Heart right ventricle (tissue), 16 donors: ENCODE measurements around the gene NR2F2. TPM values are rescaled to one million over a fixed set of nuclear protein-coding genes. Genes with fewer than 3 reads are reported as not detected.
A peak's percentile ranks its signal among the peaks of the same experiment; 100 is the strongest.

Experiments
- ATAC-seq, 8 donors: fragments of 200-7000 bp; cut with Tn5 transposase; one replicate each; pipeline ENCODE4 v1.9.1; 2020; ENCODE audit warnings: mild to moderate bottlenecking in 8 of 8, moderate library complexity in 8 of 8, moderate number of reproducible peaks in 1 of 8
- DNase-seq, 2 donors: peaks; one replicate each; pipeline ENCODE4 v3.0.0-alpha.2; 2020
- H3K27ac ChIP-seq, 10 donors: fragments of 200-600 bp; sonication (generic) in 2 of 10; one replicate each; pipeline versions ENCODE4 v1.5.0 to v1.8.0; 2020 to 2022; ENCODE audit warnings: mild to moderate bottlenecking in 3 of 10
- H3K27me3 ChIP-seq, 7 donors: fragments of 200-600 bp; one replicate each; pipeline ENCODE4 v1.8.0; 2021 to 2022; ENCODE audit warnings: mild to moderate bottlenecking in 2 of 7
- H3K36me3 ChIP-seq, 9 donors: fragments of 200-600 bp; sonication (generic) in 1 of 9; one replicate each; pipeline versions ENCODE4 v1.5.0 to v1.8.0; 2020 to 2022; ENCODE audit warnings: mild to moderate bottlenecking in 2 of 9
- H3K4me1 ChIP-seq, 9 donors: fragments of 200-600 bp; sonication (generic) in 1 of 9; one replicate each; pipeline versions ENCODE4 v1.5.0 to v1.8.0; 2020 to 2022; ENCODE audit warnings: mild to moderate bottlenecking in 4 of 9
- H3K4me3 ChIP-seq, 10 donors: fragments of 200-600 bp; sonication (generic) in 2 of 10; one replicate each; pipeline versions ENCODE4 v1.5.0 to v1.8.0; 2020 to 2022; ENCODE audit warnings: mild to moderate bottlenecking in 7 of 10, moderate library complexity in 2 of 10
- H3K9me3 ChIP-seq, 11 donors: fragments of 200-600 bp in 10 of 11; sonication (generic) in 2 of 11; one replicate each; pipeline versions ENCODE4 v1.5.0 to v1.8.0; 2013 to 2022; ENCODE audit warnings: mild to moderate bottlenecking in 2 of 11, control low read depth in 1 of 11, moderate library complexity in 1 of 11
- CTCF ChIP-seq, 9 donors: fragments of 200-600 bp; sonication (generic) in 2 of 9; IDR thresholded peaks; one replicate each; pipeline versions ENCODE4 v1.5.0 to v1.8.0; 2021 to 2022; ENCODE audit warnings: antibody characterized with exemption in 9 of 9, mild to moderate bottlenecking in 5 of 9, moderate library complexity in 1 of 9
- WGBS, 2 donors: extraction: QIAGEN DNeasy Blood & Tissue Kit; methylation state at CpG; one replicate each; pipeline ENCODE4 v1.1.7; 2013; ENCODE audit warnings: inconsistent platforms in 1 of 2; 5-methylcytosine and 5-hydroxymethylcytosine counted together
- intact Hi-C, 10 donors: fragments of 100-400 bp; cut with DNase I; formaldehyde crosslinking; loops; one replicate each; pipeline versions ENCODE4 v1.11.1 to v1.14.2; 2022
- polyA plus RNA-seq, 2 donors: library from polyadenylated mRNA; stranded (reverse); fragments of 200-250 nt; gene quantifications; one replicate each; pipeline ENCODE4 v1.2.3, GENCODE V29; 2013
- total RNA-seq, 10 donors: library from RNA; stranded (reverse); fragmentation: NEBNext Ultra II Directional in 3 of 10; extraction: Animal tissue kit (Norgen Biotek cat#: 25700) in 3 of 10; gene quantifications; one replicate each; pipeline versions ENCODE4 v1.2.1 to v1.2.4, GENCODE V29; 2021 to 2023
- donor health status: Arrhythmogenic right ventricular cardiomyopathy.
- donor health status: ischemic (EF 13 %, LVEDD 7.1; RV severe dilation, severe dysfunction).
- donor health status: healthy with polysubstance abuse.
- donor health status: DM: no; HTN: yes; CAD: no.
- donor health status: DM: no; HTN: no; CAD: no.
- donor health status: ischemic (EF 25% LVEDD 6.9; RV normal size, moderate dysfunction).
- donor health status: ischemic (EF 25% LVEDD 5.7; RV mildly dilated, moderate dysfunction).
- donor health status: healthy.
- donor health status: DM: yes; HTN: yes; CAD: no.
- donor health status: Ischemic cardiomyopathy.
- donor health status: ischemic (EF 35%, LVEDD 5.7; RV mildly dilated, moderate dysfunction).
- donor health status: nonischemic (EF 11% LVEDD 7.7; RV severe dilation, severe dysfunction).
- donor health status: DM: yes; HTN: yes; CAD: no.
- donor health status: PGD.
- donor health status: ischemic (EF 29% LVEDD 5.4; RV normal size, mild dysfunction).
- donor health status: nonischemic (EF 23%, LVEDD 6.1; RV moderate dilation, normal function).

Gene NR2F2
- total and polyA plus RNA-seq, 12 donors: 8.2 to 31.7 (median 16.1) TPM

GRCh38 chr15:96355568-96356187, 25.2 kb downstream of the NR2F2 start:
- ATAC-seq: no peak
- DNase-seq: no peak
- H3K27me3 ChIP-seq: peaks cover 0 to 98% (median 81%) of the 10 kb centered on the region in 7 donors
- H3K4me3 ChIP-seq: peak overlapping the region in 1 of 10 donors; percentile 73
- H3K4me1 ChIP-seq: peaks cover 0 to 72% (median 41%) of the 10 kb centered on the region in 9 donors
- H3K36me3 ChIP-seq: no peaks in the 10 kb centered on the region
- TF ChIP-seq CTCF (IDR thresholded peaks at IDR 0.05): no peak
- 40 to 47% methylated on average over 7 of the region's 7 CpGs for WGBS, 2 donors
- intact Hi-C loops: loop anchor here (5.0 to 10.0 kb wide), 13 partner anchors 59 to 1681 kb away; no protein-coding TSS in a partner anchor
- H3K9me3 ChIP-seq: no peaks in the 10 kb centered on the region
- H3K27ac ChIP-seq: peak overlapping the region in 6 of 10 donors; percentile 36 to 91 (median 88)

DNA sequence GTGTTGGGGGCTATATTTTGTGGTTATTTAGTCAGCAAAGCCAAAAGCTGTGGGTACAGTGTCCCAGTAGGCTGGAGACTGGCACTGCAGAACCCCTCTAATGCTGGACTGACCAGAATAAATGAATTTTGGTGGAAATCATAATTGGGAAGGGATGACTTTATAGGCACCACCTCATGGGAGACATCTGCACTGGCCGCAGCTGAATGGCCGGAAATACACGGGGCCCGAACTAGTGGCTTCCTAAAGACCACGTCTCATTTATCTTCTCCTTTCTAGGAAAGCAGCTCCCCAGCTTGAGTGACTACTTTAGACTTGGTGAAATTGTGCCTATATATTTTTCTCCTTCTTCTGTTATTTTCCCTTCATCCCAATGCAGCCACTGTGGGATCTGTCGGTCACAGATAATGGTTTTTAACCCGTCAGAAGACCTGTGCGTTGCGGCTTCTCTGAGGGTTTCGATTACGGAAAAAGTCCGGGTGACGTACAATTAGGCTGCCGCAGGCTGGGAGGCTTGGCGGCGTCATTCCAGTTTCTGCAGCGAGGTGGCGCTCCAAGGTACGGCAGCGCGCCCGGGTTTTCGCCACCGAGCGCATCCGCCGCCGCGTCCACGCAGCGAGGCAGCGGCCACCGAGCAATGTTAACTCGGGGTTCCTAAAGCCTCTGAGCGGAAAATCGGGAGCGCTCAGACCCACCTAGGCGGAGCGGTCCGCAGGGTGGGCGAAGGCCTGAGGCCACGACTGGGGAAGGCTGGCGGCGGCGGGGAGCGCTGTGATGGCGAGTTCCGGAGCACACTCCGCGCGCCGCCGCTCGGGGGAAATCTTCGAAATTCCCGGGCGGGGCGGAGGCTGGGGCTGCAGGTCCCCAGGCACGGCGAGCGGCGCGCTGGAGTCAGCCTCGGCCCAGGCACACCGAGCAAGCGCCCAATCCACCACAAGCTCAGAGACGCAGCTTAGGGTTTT, 26.3 kb downstream of the NR2F2 start:
- H3K27ac ChIP-seq: peak overlapping the region in 9 of 10 donors; percentile 49 to 89 (median 70)
- no peaks in the 10 kb centered on the region for H3K36me3 ChIP-seq
- H3K27me3 ChIP-seq: peaks cover 0 to 98% (median 82%) of the 10 kb centered on the region in 7 donors
- DNase-seq (peak; percentile 82 to 85), ATAC-seq (peak; percentile 50 to 71 (median 66))
- intact Hi-C loops: loop anchor here (5.0 to 10.0 kb wide), 13 partner anchors 58 to 1682 kb away; no protein-coding TSS in a partner anchor
- peaks cover 0 to 75% (median 41%) of the 10 kb centered on the region in 9 donors for H3K4me1 ChIP-seq
- H3K4me3 ChIP-seq: peak overlapping the region; percentile 37 to 95 (median 68)
- H3K9me3 ChIP-seq: no peaks in the 10 kb centered on the region
- peak; percentile 95 to 99 (median 98) for TF ChIP-seq CTCF (IDR thresholded peaks at IDR 0.05)
- 0 to 1% methylated on average over 67 of the region's 67 CpGs for WGBS, 2 donors

- H3K27ac ChIP-seq: peak overlapping the region in 7 of 10 donors; percentile 18 to 70 (median 35)
- H3K27me3 ChIP-seq: peaks cover 3 to 98% (median 74%) of the 10 kb centered on the region in 7 donors
- peaks cover 0 to 62% (median 31%) of the 10 kb centered on the region in 9 donors for H3K4me1 ChIP-seq
- H3K4me3 ChIP-seq: peak overlapping the region in 7 of 10 donors; percentile 62 to 95 (median 72)
- H3K9me3 ChIP-seq: no peaks in the 10 kb centered on the region
- no peaks in the 10 kb centered on the region for H3K36me3 ChIP-seq
- DNase-seq (no peak), ATAC-seq (no peak)
- 44 to 60% methylated on average over 31 of the region's 31 CpGs for WGBS, 2 donors
- intact Hi-C loops: loop anchor here (5.0 to 10.0 kb wide), 13 partner anchors 57 to 1683 kb away; no protein-coding TSS in a partner anchor
- TF ChIP-seq CTCF (IDR thresholded peaks at IDR 0.05): no peak
These were observed 27.7 kb downstream of the NR2F2 start for GRCh38 chr15:96358001-96358801.
